Fibroblast of peridontal ligament (primary cell): ENCODE measurements around the gene SIDT2.

Experiments
- DNase-seq: peaks from one replicate; pipeline ENCODE4 v3.0.0-alpha.2; 2010; ENCODE audit errors: extremely low read depth

Gene SIDT2

GRCh38 chr11:117188620-117189081 is 10.1 kb downstream of the SIDT2 start:
- DNase-seq = no peak

DNA sequence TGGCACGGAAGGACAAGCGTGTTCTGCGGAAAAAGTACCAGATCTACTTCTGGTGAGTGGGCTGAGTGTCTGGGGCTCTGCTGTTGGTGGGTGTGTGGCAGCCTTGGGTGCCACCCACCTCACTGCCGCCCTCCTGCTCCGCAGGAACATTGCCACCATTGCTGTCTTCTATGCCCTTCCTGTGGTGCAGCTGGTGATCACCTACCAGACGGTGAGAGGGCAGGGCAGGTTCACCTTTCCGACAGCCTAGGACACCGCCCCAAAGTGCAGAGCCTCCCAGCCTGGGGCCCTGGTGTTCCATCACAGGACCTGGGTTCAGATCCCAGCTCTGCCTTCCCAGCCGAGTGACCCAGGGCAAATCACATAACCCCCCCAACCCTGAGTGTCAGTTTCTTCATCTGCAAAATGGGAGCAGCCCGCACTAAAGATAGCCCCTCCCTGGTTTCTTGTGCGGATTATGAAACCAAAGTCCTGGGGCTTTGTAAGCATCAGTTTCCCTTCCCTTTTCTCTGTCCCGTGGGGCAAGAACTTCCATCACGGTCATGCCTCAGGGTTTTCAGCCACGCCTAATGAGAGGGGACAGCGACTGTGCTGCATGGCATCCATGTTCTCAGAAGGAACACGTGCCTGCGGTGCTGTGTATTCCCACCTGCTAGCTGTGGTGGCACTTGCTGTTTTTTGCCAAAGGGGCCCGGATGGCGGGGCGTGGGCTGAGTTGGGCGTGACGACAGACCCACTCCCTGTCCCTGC is 10.8 kb downstream of the SIDT2 start:
- DNase-seq = no peak

- no peak for DNase-seq
Observed at GRCh38 chr11:117189941-117190544, 11.5 kb downstream of the SIDT2 start.

DNA sequence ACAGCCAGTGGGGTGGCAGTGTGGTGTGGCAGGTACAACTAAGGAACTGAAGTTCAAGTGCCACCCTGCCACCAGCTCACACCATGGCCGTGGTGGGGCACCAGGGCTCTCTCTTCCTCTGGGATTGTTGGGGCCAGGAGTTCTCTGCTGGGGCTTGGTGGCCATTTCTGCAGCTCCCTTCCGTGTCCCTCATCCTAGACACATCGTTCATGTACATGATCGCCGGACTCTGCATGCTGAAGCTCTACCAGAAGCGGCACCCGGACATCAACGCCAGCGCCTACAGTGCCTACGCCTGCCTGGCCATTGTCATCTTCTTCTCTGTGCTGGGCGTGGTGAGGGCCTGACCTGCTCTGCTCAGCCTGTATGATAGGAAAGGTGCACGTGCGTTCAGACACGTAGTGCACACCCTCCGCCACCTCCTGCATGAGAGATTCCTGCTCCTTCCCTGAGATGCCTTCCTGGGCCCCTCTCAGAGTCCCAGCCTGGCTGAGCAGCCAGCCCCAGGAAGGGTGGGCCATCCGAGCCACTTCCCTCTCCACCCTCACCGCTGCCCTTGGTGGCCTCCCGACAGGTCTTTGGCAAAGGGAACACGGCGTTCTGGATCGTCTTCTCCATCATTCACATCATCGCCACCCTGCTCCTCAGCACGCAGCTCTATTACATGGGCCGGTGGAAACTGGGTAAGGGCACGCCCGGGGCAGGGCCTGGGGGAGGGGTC is 13.3 kb downstream of the SIDT2 start:
- DNase-seq = no peak

GRCh38 chr11:117192401-117192875 is 13.9 kb downstream of the SIDT2 start:
- no peak for DNase-seq

DNA sequence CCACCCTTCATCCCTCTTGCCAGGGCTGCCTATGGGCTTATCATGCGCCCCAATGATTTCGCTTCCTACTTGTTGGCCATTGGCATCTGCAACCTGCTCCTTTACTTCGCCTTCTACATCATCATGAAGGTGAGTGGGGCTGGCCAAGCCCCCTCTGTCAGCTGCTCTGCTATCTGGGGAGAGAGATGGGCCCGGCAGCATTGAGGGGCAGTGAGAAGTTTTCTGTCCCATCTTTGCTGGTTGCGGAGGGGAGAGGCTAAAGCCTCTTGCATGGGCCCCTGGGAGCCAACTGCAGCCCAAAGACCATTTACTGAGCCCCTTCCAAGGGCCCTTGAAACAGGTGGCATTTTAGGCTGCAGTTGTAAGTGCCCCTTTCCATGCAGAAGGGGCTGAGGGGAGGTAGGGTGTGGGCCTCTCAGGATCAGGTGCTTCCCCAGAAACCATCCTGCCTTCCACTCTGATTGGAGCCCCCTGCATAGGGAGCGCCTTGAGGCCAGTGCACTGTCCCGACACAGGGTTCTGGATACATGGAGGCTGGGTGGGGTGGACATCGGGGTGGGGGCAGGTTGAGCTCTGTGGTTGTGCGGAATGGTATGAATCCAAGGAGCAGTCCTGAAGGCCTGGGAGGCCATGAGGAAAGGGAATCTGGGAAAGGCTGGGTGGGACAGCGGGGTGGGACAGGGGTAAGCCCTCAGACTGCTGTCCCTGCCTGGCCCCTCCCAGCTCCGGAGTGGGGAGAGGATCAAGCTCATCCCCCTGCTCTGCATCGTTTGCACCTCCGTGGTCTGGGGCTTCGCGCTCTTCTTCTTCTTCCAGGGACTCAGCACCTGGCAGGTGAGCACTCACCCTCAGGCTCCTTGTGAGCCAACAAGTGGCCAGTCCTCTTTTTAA is 14.8 kb downstream of the SIDT2 start:
- DNase-seq = no peak

DNA sequence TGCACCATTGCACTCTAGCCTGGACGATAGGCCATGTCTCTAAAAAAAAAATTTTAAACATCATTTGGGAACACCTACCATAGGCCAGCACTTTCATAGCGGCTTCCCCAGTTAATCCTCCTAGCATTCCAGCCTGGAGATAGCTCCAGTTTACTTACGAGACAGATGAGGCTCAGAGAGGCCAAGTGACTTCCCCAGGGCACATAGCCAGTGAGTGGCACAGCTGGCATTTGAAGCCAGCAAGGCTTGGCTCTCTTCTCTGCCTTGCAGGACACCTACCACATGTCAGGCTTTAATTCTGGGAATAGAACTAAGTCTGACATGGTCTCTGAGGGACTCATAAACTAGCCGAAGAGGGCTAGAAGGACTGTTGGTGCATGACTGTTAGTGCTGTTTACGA is 15.7 kb downstream of the SIDT2 start:
- DNase-seq = no peak

DNA sequence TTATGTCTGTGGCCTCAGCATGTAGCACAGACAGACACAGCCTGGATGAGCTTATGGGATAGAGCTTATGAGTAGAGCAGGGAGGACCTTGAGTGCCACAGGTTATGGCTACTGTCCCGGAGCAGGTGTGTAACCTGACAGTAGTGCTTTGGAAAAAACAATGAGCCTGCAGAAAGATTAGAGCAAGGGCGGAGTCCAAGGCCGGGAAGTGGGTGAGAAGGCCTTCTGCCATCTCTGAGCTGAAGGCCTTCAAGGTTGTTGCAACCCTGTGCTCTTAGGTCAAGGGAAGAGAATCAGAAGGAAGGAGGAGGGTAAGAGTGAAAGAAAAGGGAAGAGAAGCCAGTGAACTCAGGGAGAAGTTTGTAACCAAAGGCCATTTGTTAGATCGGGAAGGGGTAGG is 16.7 kb downstream of the SIDT2 start:
- DNase-seq = no peak

DNA sequence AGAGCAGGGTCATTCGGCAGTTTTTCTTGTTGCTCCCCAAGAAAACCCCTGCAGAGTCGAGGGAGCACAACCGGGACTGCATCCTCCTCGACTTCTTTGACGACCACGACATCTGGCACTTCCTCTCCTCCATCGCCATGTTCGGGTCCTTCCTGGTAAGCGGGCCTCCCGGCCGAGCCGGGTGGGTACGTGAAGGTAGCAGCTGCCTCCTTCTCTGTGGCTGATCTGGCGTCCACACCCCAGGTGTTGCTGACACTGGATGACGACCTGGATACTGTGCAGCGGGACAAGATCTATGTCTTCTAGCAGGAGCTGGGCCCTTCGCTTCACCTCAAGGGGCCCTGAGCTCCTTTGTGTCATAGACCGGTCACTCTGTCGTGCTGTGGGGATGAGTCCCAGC is 17.2 kb downstream of the SIDT2 start:
- DNase-seq = no peak

GRCh38 chr11:117197006-117197405 is 18.5 kb downstream of the SIDT2 start:
- no peak for DNase-seq

GRCh38 chr11:117197516-117198456 is 19.2 kb downstream of the SIDT2 start:
- DNase-seq = no peak

DNA sequence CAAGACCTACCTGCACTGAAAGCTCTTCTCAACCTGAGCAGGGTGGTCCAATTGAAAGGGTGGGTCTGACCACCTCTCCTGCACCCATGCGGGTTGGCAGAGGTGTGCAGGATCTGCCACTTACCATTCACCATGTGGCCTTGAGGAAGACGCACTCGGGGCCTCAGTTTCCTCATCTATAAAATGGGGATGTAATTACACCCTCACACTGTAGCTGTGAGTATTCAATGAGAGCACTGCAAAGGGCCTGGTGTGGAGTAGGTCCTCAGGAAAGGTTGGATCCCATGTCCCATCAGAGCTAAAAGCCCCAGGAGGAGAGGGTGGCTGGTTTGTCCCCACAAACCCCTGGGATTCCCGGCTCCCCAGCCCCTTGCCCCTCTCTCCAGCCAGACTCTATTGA is 20.1 kb downstream of the SIDT2 start:
- DNase-seq = no peak

- DNase-seq = peak; percentile 95
Observed at GRCh38 chr11:117199053-117199915, 20.7 kb downstream of the SIDT2 start, which contains the start of gene TAGLN. Gene TAGLN, plus strand, starts transcription at chr11:117199370. Its CDS starts 3,644 bp downstream, at chr11:117203014.

DNA sequence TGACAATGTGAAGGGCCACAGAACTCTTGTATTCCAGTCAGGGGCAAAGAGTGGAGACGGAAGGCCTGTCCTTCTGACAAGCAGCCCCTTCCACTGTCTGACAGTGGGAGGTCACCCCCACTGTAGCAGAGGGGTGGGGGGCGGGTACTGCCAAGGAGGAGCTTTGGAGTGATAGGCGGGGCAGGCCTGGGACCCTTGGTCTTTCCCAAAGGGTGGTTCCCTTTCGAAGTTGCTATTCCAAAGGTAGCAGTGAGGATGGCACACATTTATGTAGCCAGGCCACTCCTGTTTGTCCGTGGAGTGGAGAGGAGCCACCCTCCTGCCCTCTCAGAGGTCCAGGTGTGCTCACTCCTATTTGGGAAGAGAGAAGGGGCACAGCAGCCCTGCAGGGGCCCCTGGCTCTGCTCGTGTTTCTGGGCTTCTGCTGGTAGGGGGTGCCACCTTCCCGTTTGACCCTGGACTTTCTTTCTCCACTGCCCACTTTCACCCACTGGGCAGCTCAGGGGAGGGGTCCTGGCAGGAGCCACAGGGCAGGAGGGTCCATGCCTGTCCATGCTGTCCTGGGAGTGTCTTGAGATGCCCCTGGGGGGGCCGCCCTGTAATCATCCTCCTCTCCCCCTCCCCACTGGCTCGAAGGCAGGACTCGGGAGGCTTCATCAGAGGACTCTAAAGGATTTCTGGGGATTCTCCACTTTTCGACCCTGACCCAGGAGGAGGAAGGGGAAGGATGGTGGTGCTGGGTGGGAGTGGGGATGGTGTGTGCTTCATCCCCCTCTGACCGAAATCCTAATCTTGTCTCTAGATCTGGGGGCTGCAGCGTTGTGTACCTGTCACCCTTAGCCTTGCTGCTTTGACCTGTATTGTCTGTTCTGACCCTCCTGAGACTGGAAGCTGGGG is 21.6 kb downstream of the SIDT2 start:
- peak; percentile 24 for DNase-seq

- peak; percentile 45 for DNase-seq
Observed at GRCh38 chr11:117200813-117201657, 22.5 kb downstream of the SIDT2 start.

DNA sequence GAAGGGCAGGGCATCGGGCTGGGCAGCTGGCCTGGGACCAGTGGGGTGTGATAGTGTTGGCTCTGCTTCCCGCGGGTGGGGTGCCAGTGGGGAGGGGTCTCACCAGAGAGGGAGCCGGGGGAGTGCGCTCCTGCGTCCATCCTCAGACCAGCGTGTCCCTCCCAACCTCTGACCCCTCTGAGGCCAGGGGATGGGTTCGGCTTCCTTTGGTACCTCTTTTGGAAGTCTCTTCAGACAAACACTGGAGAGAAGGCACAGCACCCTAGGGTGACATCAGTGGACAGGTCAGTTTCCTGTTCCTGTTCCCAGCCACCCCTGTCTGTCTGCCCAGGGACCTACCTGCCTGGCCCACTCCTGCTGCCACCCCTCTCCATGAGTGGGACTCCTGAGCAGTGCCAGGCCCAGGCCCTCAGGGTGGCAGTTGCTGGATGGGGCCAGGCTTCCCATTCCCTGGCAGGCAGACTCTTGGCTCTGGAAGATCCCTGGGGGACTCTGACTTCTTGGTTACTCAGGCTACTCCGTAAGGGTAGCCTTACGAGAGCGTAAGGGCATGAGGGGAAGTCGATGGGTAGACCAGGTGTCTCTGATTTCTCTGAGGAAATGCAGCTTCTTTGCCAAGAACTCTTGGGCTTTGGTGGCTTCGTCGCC is 23.2 kb downstream of the SIDT2 start:
- peak; percentile 52 for DNase-seq
